ENCODE data around the gene SYT1.
A peak's percentile ranks its signal among the peaks of the same experiment; 100 is the strongest.

Gene SYT1

GRCh38 chr12:79082595-79082994 lies 218.0 kb downstream of the SYT1 start:
- no peak for TF ChIP-seq POLR2A (IDR thresholded peaks at IDR 0.05; ENCODE audit: extremely low read depth, insufficient read length)
- no peak for TF ChIP-seq MYC (IDR thresholded peaks at IDR 0.05; ENCODE audit: low read depth, low read length)
- TF ChIP-seq MAX (IDR thresholded peaks at IDR 0.05; ENCODE audit: low read depth, low read length): no peak
- no peak for TF ChIP-seq CTCF (IDR thresholded peaks at IDR 0.05; ENCODE audit: low read depth, low read length)

GRCh38 chr12:79083181-79083580 lies 218.6 kb downstream of the SYT1 start:
- DNase-seq (ENCODE audit: low read depth): no peak
- TF ChIP-seq POLR2A (IDR thresholded peaks at IDR 0.05; ENCODE audit: extremely low read depth, insufficient read length): no peak
- no peak for TF ChIP-seq CTCF (IDR thresholded peaks at IDR 0.05; ENCODE audit: low read depth, low read length)
- no peak overlapping the region for H3K4me3 ChIP-seq (ENCODE audit: low read depth, low read length)

More at GRCh38 chr12:79082595-79082994, 218.0 kb downstream of the SYT1 start:
- H3K4me3 ChIP-seq (ENCODE audit: low read depth, low read length): no peak overlapping the region
- no peak for DNase-seq (ENCODE audit: low read depth)

- DNase-seq (ENCODE audit: low read depth): no peak
- no peak overlapping the region for H3K4me3 ChIP-seq (ENCODE audit: low read depth, low read length)
- TF ChIP-seq POLR2A (IDR thresholded peaks at IDR 0.05; ENCODE audit: extremely low read depth, insufficient read length) (no peak), MYC (IDR thresholded peaks at IDR 0.05; ENCODE audit: low read depth, low read length) (no peak)
Observed at GRCh38 chr12:79085106-79085682, 220.6 kb downstream of the SYT1 start.

- DNase-seq (ENCODE audit: low read depth): no peak
- no peak overlapping the region for H3K4me3 ChIP-seq (ENCODE audit: low read depth, low read length)
- TF ChIP-seq CTCF (IDR thresholded peaks at IDR 0.05; ENCODE audit: low read depth, low read length): no peak
- no peak for TF ChIP-seq POLR2A (IDR thresholded peaks at IDR 0.05; ENCODE audit: extremely low read depth, insufficient read length)
- TF ChIP-seq MYC (IDR thresholded peaks at IDR 0.05; ENCODE audit: low read depth, low read length): no peak
- TF ChIP-seq MAX (IDR thresholded peaks at IDR 0.05; ENCODE audit: low read depth, low read length): no peak
Observed at GRCh38 chr12:79086541-79087296, 222.1 kb downstream of the SYT1 start.

GRCh38 chr12:79098530-79098929 lies 234.0 kb downstream of the SYT1 start:
- DNase-seq (ENCODE audit: low read depth): no peak
- H3K4me3 ChIP-seq (ENCODE audit: low read depth, low read length): no peak overlapping the region
- TF ChIP-seq MAX (IDR thresholded peaks at IDR 0.05; ENCODE audit: low read depth, low read length): peak; percentile 56
- no peak for TF ChIP-seq CTCF (IDR thresholded peaks at IDR 0.05; ENCODE audit: low read depth, low read length)

- H3K4me3 ChIP-seq (ENCODE audit: low read depth, low read length): no peak overlapping the region
- DNase-seq (ENCODE audit: low read depth): no peak
- TF ChIP-seq MYC (IDR thresholded peaks at IDR 0.05; ENCODE audit: low read depth, low read length): no peak
- TF ChIP-seq MAX (IDR thresholded peaks at IDR 0.05; ENCODE audit: low read depth, low read length): no peak
- no peak for TF ChIP-seq CTCF (IDR thresholded peaks at IDR 0.05; ENCODE audit: low read depth, low read length)
- TF ChIP-seq POLR2A (IDR thresholded peaks at IDR 0.05; ENCODE audit: extremely low read depth, insufficient read length): no peak
Observed at GRCh38 chr12:79108962-79109361, 244.4 kb downstream of the SYT1 start.
